CD4-positive, CD25-positive, alpha-beta regulatory T cell (primary cell): ENCODE data around the gene SLC22A16. TPM values are rescaled to one million over a fixed set of nuclear protein-coding genes. Genes with fewer than 3 reads are reported as not detected.

Source experiments
- ATAC-seq, 2 donors: fragments of 150-1000 bp; cut with Tn5 transposase; one replicate each; pipeline ENCODE4 v1.10.0; 2021; ENCODE audit warnings: low read depth in 2 of 2, moderate number of reproducible peaks in 2 of 2, moderate library complexity in 1 of 2
- DNase-seq, 3 donors: peaks; one replicate each; pipeline versions ENCODE4 v3.0.0 to v3.0.0-alpha.2; 2012 to 2022; ENCODE audit warnings: mixed read lengths in 1 of 3
- H3K27ac ChIP-seq: one replicate; pipeline ENCODE4 v1.7.0; 2013; ENCODE audit warnings: mild to moderate bottlenecking, low read length; ENCODE audit not compliant: insufficient read depth, poor library complexity, severe bottlenecking
- H3K27me3 ChIP-seq: one replicate; pipeline ENCODE4 v1.7.0; 2013; ENCODE audit warnings: low read length; ENCODE audit not compliant: control insufficient read depth, insufficient read depth
- H3K36me3 ChIP-seq: one replicate; pipeline ENCODE4 v1.7.0; 2013; ENCODE audit warnings: mild to moderate bottlenecking, low read length, moderate library complexity; ENCODE audit not compliant: control insufficient read depth, insufficient read depth
- H3K4me1 ChIP-seq: 2 replicates; pipeline ENCODE4 v1.7.0; 2013; ENCODE audit warnings: mild to moderate bottlenecking, low read length; ENCODE audit not compliant: insufficient read depth, control insufficient read depth, poor library complexity, severe bottlenecking
- H3K4me3 ChIP-seq: one replicate; pipeline ENCODE4 v1.7.0; 2013; ENCODE audit warnings: low read depth, mild to moderate bottlenecking, low read length, moderate library complexity
- H3K9me3 ChIP-seq, 2 experiments: 1 replicate in 1 of 2; 2 replicates in 1 of 2; pipeline ENCODE4 v1.7.0; 2013; ENCODE audit warnings: low read length in 2 of 2, mild to moderate bottlenecking in 1 of 2, moderate library complexity in 1 of 2; ENCODE audit not compliant: control insufficient read depth in 2 of 2
- H3K27ac Mint-ChIP-seq, 3 donors: one replicate each; pipeline ENCODE4 v1.8.0; 2020 to 2022; ENCODE audit warnings: mild to moderate bottlenecking in 3 of 3, mixed read lengths in 3 of 3, moderate library complexity in 2 of 3
- H3K27me3 Mint-ChIP-seq: one replicate; pipeline ENCODE4 v1.8.0; 2022; ENCODE audit warnings: mild to moderate bottlenecking, mixed read lengths
- H3K36me3 Mint-ChIP-seq: one replicate; pipeline ENCODE4 v1.8.0; 2020; ENCODE audit warnings: mixed read lengths
- H3K4me1 Mint-ChIP-seq, 4 donors: one replicate each; pipeline ENCODE4 v1.8.0; 2020 to 2022; ENCODE audit warnings: mixed read lengths in 4 of 4, mild to moderate bottlenecking in 1 of 4
- H3K4me3 Mint-ChIP-seq, 4 donors: one replicate each; pipeline ENCODE4 v1.8.0; 2020 to 2022; ENCODE audit warnings: mild to moderate bottlenecking in 4 of 4, mixed read lengths in 4 of 4, moderate library complexity in 3 of 4
- H3K9me3 Mint-ChIP-seq, 7 donors: one replicate each; pipeline ENCODE4 v1.8.0; 2020 to 2022; ENCODE audit warnings: mixed read lengths in 7 of 7, mild to moderate bottlenecking in 3 of 7, moderate library complexity in 2 of 7
- polyA plus RNA-seq, 4 donors: library from polyadenylated mRNA; unstranded; fragments of 300-500 nt; fragmentation: Illumina TruSeq; gene quantifications; one replicate each; pipeline ENCODE4 v1.2.3, GENCODE V29; 2021
- total RNA-seq: library from RNA; stranded (reverse); gene quantifications from one replicate; pipeline ENCODE4 v1.2.3, GENCODE V29; 2022

SLC22A16 gene
- total and polyA plus RNA-seq, 5 donors from 2014 or later = 0.54 TPM; not detected in 4

DNA sequence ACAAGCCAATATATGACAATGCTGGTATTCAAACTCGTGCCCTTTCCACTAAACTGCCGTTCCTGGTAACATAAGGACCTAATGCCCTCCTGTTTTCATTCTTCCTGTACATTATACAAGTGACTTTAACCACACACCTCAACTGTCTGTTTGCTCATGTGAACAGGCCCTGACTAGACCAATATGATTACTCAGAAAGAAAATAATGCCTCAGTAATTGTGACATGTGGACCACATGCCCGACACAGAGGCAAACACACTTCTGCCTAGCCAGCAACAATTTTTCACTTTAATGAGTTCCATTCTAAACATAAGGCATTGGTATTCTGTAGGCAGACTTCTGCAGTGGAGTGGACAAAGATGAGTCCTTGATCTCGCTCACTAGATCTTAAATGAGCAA lies 30.0 kb downstream of the SLC22A16 start:
- H3K27ac ChIP-seq = no peak overlapping the region
- no peaks in the 10 kb centered on the region for H3K9me3 ChIP-seq
- peaks cover 0 to 2% (median 0%) of the 10 kb centered on the region in 7 donors for H3K9me3 Mint-ChIP-seq
- no peaks in the 10 kb centered on the region for H3K36me3 Mint-ChIP-seq
- H3K27me3 Mint-ChIP-seq = peaks cover 9% of the 10 kb centered on the region
- DNase-seq (no peak), ATAC-seq (no peak)
- H3K4me1 Mint-ChIP-seq = no peaks in the 10 kb centered on the region
- H3K4me1 ChIP-seq = no peaks in the 10 kb centered on the region
- H3K36me3 ChIP-seq = no peaks in the 10 kb centered on the region
- H3K27ac Mint-ChIP-seq = no peak overlapping the region
- H3K27me3 ChIP-seq = peaks cover 10% of the 10 kb centered on the region
- H3K4me3 Mint-ChIP-seq = no peak overlapping the region
- no peak overlapping the region for H3K4me3 ChIP-seq

DNA sequence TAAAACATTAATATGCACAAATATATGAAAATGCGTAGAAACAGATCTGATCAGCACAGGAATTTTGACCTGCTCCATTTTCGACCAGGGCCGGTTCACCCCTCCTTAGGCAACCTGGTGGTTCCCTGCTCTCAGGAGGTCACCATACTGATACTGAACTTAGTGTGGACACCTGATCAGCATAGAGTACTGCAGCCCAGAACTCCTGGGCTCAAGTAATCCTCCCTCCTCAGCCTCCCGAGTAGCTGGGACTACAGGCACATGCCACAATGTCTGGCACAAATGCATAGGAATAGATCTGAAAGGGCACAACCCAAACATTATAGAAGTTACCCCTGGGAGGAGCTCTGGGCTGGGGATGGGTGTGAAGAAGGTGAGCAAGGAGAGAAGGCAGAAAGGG lies 36.4 kb downstream of the SLC22A16 start:
- no peak overlapping the region for H3K27ac Mint-ChIP-seq
- no peak for DNase-seq
- no peak for ATAC-seq
- no peak overlapping the region for H3K4me3 Mint-ChIP-seq
- Histone ChIP-seq H3K36me3 (no peaks in the 10 kb centered on the region), H3K4me3 (no peak overlapping the region), H3K27me3 (peaks cover 4% of the 10 kb centered on the region), H3K4me1 (no peaks in the 10 kb centered on the region), H3K9me3 (no peaks in the 10 kb centered on the region), H3K27ac (no peak overlapping the region)
- H3K4me1 Mint-ChIP-seq = no peaks in the 10 kb centered on the region
- no peaks in the 10 kb centered on the region for H3K36me3 Mint-ChIP-seq
- H3K27me3 Mint-ChIP-seq = peaks cover 28% of the 10 kb centered on the region
- peaks cover 0 to 3% (median 0%) of the 10 kb centered on the region in 7 donors for H3K9me3 Mint-ChIP-seq

DNA sequence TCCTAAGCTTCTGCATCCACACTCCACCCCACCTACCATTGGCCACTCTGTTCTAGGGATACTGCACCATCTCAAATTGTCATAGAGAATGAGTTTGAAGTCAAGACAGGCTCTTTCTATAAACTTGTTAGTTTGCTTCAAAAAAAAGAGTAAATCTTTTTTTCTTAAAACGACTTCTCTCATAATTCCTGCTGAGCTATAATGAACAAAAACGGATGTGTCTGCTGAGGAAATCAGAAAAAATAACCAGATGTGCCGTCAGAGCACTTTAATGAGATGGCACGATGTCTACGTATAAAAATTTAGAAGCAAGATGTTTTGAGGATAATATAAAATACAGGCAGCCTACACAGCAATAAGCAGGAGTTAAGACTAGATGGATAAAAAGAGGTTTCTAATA lies 37.1 kb downstream of the SLC22A16 start:
- ATAC-seq (no peak), DNase-seq (no peak)
- peaks cover 4% of the 10 kb centered on the region for H3K27me3 ChIP-seq
- Mint-ChIP-seq H3K36me3 (no peaks in the 10 kb centered on the region), H3K9me3 (peaks cover 0 to 4% (median 0%) of the 10 kb centered on the region in 7 donors), H3K27me3 (peaks cover 28% of the 10 kb centered on the region), H3K4me1 (no peaks in the 10 kb centered on the region), H3K4me3 (no peak overlapping the region), H3K27ac (no peak overlapping the region)
- no peaks in the 10 kb centered on the region for H3K4me1 ChIP-seq
- no peaks in the 10 kb centered on the region for H3K9me3 ChIP-seq
- H3K36me3 ChIP-seq = no peaks in the 10 kb centered on the region
- H3K27ac ChIP-seq = no peak overlapping the region
- no peak overlapping the region for H3K4me3 ChIP-seq

DNA sequence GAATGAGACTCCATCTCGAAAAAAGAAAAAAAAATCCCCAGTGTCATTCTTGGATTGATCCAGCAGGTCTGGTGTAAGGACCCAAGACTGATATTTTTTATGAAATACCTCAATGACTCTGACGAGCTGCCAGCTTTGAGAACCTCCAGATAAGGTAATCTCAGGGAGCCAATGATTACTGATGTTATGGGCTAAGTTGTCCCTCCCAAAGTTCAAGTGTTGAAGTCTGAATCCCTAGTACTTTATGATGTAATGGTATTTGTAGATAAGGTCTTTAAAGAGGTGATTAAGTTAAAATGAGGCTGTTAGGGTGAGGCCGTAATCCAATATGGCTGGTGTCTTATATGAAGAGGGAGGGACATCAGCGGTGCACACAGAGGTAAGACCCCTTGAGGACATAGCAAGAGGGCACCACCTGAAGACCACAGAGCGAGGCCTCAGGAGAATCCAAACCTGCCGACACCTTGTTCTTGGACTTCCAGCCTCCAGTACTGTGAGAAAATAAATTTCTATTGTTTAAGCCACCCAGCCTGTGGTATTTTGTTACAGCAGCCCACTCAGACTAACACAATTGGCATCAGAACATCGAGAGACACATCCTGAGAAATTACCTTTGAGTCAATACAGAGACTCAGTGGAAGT lies 41.3 kb downstream of the SLC22A16 start:
- Histone ChIP-seq H3K36me3 (no peaks in the 10 kb centered on the region), H3K4me3 (no peak overlapping the region), H3K27ac (no peak overlapping the region), H3K27me3 (no peaks in the 10 kb centered on the region), H3K9me3 (no peaks in the 10 kb centered on the region), H3K4me1 (no peaks in the 10 kb centered on the region)
- DNase-seq (no peak), ATAC-seq (no peak)
- Mint-ChIP-seq H3K36me3 (no peaks in the 10 kb centered on the region), H3K27me3 (peaks cover 13% of the 10 kb centered on the region), H3K4me3 (no peak overlapping the region), H3K9me3 (peaks cover 0 to 4% (median 0%) of the 10 kb centered on the region in 7 donors), H3K27ac (no peak overlapping the region), H3K4me1 (no peaks in the 10 kb centered on the region)

DNA sequence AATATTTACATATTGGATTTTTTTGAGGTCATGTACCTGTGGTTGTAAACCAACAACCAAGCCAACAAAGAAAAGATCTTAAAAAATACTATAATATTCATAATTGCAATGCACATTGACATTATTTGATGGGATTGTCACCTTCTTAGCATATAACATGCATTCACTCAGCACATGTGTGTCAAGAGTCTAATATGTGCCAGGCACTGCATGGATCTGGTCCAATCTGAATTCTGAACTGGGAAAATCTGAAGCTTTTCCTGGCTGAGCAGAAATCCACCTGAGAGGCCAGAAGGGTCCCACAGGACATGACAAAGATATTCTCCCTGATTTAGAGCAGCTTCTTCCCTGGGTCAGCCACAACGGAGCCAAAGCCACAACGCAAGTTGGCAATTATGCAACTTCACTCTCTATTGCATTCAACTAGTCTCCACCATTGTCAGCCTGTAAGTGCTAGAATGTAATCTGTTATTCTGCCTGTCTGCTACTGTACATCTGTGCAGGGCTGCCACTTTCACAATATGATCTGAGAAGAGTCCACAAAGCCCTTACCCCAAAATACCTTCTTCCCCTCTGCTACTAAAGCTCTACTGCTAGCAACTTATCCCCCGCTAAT lies 44.0 kb downstream of the SLC22A16 start:
- H3K27ac Mint-ChIP-seq = no peak overlapping the region
- H3K36me3 ChIP-seq = no peaks in the 10 kb centered on the region
- no peak overlapping the region for H3K4me3 ChIP-seq
- ATAC-seq (no peak), DNase-seq (no peak)
- no peaks in the 10 kb centered on the region for H3K36me3 Mint-ChIP-seq
- H3K27me3 Mint-ChIP-seq = peaks cover 15% of the 10 kb centered on the region
- no peaks in the 10 kb centered on the region for H3K27me3 ChIP-seq
- no peaks in the 10 kb centered on the region for H3K4me1 Mint-ChIP-seq
- H3K4me1 ChIP-seq = no peaks in the 10 kb centered on the region
- H3K4me3 Mint-ChIP-seq = no peak overlapping the region
- peaks cover 0 to 4% (median 0%) of the 10 kb centered on the region in 7 donors for H3K9me3 Mint-ChIP-seq
- H3K9me3 ChIP-seq = no peaks in the 10 kb centered on the region
- H3K27ac ChIP-seq = no peak overlapping the region

DNA sequence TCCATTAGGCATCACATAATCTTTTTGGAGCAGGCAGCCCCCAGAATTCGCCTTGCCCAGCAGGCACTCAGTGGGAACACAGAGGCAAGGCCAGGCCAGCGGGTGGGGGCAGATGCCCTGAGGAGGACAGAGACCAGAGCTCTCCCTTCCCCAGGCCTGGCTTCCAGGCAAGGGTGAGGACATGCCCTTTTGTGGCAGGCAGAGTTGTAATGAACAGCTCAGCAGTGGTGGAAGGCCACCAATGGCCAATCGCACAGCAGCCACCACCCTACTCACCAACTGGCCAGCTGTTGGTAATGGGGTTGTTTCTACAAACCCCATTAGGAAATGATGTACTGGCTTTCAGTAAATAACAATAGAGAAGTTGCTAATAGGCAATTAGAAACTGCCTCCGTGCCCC lies 45.7 kb downstream of the SLC22A16 start:
- peaks cover 16% of the 10 kb centered on the region for H3K27me3 Mint-ChIP-seq
- peaks cover 0 to 5% (median 0%) of the 10 kb centered on the region in 7 donors for H3K9me3 Mint-ChIP-seq
- H3K27ac Mint-ChIP-seq = no peak overlapping the region
- H3K27me3 ChIP-seq = no peaks in the 10 kb centered on the region
- no peaks in the 10 kb centered on the region for H3K9me3 ChIP-seq
- no peak overlapping the region for H3K27ac ChIP-seq
- no peaks in the 10 kb centered on the region for H3K4me1 Mint-ChIP-seq
- ATAC-seq (no peak), DNase-seq (no peak)
- no peak overlapping the region for H3K4me3 ChIP-seq
- H3K4me3 Mint-ChIP-seq = no peak overlapping the region
- H3K36me3 Mint-ChIP-seq = no peaks in the 10 kb centered on the region
- H3K36me3 ChIP-seq = no peaks in the 10 kb centered on the region
- H3K4me1 ChIP-seq = no peaks in the 10 kb centered on the region

DNA sequence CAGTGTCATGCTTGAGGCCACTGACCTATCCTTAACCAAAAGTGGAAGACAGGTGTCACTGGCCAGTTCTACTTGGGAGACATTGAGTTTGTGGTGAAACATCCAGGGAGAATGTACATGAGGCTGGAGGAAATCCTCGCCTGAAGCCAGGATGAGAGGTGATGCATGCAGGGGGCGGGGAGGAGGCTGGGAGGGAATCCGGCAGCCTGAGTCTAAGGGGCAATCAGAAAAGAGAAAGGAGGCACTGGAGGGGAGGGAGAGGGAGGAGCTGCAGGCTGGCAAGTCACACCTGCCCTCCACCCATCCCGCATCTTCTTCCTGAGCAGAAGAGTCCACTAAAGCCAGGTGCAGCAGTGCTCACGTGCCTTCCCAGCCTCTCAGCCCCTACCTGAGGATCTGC lies 46.2 kb downstream of the SLC22A16 start:
- Mint-ChIP-seq H3K27ac (peak overlapping the region in 1 of 3 donors; percentile 63), H3K4me3 (no peak overlapping the region), H3K36me3 (no peaks in the 10 kb centered on the region), H3K9me3 (peaks cover 0 to 4% (median 0%) of the 10 kb centered on the region in 7 donors), H3K27me3 (peaks cover 21% of the 10 kb centered on the region), H3K4me1 (no peaks in the 10 kb centered on the region)
- Histone ChIP-seq H3K36me3 (no peaks in the 10 kb centered on the region), H3K9me3 (no peaks in the 10 kb centered on the region), H3K4me1 (no peaks in the 10 kb centered on the region), H3K4me3 (no peak overlapping the region), H3K27ac (no peak overlapping the region), H3K27me3 (no peaks in the 10 kb centered on the region)
- no peak for ATAC-seq
- no peak for DNase-seq

DNA sequence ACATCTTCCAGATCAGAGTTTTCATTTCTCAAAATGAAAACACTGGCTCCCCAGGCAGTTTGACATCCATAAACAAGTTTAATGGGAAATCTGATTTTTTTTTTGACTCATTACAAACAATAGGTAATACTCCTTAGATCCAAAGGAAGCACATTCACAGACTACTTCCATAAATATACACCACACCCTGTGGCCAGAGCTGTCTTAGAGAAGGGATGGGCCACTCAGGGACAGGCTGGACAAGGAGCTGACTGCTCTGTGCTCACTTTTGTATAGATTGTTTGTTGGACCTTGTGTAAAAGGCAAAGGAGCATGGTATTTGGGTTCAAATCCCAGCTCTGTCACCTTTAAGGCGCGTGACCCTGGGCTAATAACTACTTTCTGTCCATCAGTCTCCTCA lies 48.3 kb downstream of the SLC22A16 start:
- Histone ChIP-seq H3K27me3 (no peaks in the 10 kb centered on the region), H3K4me3 (no peak overlapping the region), H3K4me1 (no peaks in the 10 kb centered on the region), H3K9me3 (no peaks in the 10 kb centered on the region), H3K36me3 (no peaks in the 10 kb centered on the region), H3K27ac (no peak overlapping the region)
- ATAC-seq (no peak), DNase-seq (no peak)
- no peaks in the 10 kb centered on the region for H3K4me1 Mint-ChIP-seq
- peaks cover 0 to 3% (median 0%) of the 10 kb centered on the region in 7 donors for H3K9me3 Mint-ChIP-seq
- no peak overlapping the region for H3K27ac Mint-ChIP-seq
- H3K36me3 Mint-ChIP-seq = no peaks in the 10 kb centered on the region
- no peak overlapping the region for H3K4me3 Mint-ChIP-seq
- peaks cover 27% of the 10 kb centered on the region for H3K27me3 Mint-ChIP-seq
